GM12874 (cell line): ENCODE measurements around the gene CTSH.

Experiments
- TF ChIP-seq, protein P1 (sequence below): IDR thresholded peaks from 2 replicates; pipeline ENCODE4 v1.5.1; 2011; ENCODE audit warnings: low read depth, mild to moderate bottlenecking, control low read depth, low read length, moderate library complexity; ENCODE audit not compliant: insufficient read depth

CTSH gene

DNA sequence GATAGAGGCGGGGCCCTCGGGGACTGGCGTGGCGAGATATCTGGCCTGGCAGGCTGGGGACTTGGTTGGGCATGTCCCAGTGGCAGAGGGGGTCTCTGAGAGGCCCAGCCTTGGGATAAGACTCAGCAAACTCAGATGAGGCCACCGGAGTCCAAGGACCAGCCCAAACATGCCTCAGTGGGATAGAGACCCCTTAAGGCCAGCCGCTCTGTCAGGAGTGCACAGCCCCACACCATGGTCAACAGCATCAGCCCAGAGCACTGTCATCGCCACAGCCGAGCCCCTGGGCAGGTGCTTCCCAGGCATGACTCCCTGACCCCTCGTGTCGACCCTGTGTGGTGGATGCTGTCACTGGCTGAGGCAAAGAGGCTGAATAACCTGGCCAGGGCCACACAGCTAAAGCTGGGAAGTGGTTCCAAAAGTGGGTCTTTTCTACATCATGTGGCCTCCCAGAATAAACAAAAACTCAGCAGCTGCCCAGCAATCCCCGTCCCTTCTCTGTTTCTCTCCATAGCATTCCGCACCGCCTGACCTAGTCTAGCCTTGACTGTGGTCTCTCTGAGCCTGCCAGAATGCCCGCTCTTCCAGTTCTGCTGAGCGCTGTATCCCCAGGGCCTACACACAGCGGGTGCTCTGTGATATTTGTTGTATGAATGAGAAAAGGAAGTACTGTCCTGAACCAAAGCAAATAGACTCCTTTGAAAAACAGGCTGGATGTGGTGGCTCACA is 15.1 kb downstream of the CTSH start:
- TF ChIP-seq, protein P1, sequence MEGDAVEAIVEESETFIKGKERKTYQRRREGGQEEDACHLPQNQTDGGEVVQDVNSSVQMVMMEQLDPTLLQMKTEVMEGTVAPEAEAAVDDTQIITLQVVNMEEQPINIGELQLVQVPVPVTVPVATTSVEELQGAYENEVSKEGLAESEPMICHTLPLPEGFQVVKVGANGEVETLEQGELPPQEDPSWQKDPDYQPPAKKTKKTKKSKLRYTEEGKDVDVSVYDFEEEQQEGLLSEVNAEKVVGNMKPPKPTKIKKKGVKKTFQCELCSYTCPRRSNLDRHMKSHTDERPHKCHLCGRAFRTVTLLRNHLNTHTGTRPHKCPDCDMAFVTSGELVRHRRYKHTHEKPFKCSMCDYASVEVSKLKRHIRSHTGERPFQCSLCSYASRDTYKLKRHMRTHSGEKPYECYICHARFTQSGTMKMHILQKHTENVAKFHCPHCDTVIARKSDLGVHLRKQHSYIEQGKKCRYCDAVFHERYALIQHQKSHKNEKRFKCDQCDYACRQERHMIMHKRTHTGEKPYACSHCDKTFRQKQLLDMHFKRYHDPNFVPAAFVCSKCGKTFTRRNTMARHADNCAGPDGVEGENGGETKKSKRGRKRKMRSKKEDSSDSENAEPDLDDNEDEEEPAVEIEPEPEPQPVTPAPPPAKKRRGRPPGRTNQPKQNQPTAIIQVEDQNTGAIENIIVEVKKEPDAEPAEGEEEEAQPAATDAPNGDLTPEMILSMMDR: no peak

DNA sequence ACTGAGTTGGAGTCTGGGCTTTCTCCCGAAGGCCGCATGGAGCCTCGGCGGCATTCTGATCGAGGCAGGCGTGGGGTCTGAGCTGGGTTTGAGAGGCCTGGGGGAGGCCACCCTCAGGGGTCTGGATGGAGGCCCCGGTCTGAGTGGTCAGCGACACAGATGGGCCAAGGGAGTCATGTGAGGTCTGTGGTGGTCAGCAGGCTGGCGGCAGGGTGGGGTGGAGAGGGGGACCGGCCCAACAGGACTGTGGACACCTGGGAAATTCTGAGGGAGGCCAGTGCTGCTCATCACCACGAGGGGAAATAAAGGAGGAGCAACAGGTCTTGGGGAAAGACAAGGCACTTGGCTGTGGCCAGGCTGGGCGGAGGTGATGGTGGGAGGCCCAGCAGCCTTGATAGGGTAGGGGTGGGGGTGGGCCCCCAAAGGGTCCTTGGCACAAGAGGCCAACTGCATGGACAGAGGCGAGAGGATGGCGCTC is 16.2 kb downstream of the CTSH start:
- TF ChIP-seq, protein P1: no peak

DNA sequence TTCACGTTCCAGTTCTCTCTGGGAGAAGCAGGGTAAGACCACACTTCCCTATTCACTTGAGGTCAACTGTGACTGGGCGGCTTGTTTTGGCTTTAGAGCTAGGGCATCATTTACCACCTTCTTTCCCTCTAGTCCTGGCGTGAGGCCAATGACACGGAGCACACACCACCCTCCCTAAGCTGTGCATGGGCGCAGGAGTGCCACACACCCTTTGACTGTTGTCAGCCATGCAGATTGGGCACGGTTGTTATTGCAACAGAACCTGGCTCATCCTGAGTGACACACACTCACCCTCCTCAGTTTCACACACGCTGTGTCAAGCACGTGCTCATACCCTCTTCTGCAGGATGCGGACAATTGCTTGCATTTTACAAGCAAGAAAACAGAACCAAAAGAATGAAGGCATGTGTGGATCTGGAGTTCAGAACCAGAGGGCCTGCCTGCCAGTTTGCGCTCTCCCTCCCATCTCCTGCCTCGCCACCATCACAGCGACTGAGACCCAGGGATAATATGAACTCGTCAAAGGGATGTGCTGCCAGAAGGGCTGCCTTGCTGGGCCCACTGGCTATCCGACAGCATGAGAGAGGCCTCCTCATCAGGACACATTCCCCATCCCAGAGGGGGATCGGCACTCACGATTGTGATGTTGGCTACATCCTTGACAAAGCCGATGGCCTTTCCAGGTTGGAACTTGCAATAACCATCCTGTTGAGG is 17.6 kb downstream of the CTSH start:
- TF ChIP-seq, protein P1: no peak

DNA sequence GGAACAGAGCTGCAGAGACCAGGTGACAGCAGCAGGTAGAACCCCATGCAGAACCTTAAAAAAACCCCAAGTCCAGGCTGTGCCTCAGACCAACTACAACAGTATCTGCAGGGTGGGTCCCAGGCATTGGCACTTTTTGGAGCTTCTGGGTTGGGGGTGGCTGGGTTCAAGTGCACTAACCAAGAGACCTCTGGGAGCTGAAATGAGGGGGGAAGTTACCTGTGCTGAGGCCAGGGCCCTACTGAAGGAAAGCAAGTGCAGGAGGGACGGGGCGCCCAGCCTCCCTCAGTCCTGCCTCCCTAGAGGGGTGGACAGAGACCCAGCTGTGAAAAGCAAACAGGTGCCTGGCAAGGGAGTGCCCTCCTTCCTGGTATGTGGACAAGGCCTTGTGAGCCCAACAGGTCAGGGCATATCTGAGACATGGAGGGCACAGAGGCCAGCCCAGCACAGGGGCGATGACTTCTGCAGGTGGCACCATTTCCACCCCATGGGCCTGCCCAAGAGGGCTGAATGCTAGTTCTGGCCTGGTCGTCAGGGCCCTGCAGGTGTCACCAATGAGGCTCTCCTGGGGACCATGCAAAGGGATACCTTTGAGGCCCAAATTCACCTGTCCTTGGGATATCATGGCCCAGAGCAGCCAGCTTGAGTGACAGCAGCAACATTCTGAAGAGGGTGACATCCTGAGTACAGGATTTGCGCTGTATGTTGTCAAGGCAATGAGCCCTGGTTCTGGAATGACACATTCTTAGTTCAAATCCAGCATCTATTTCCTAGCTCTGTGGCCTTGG is 18.7 kb downstream of the CTSH start:
- TF ChIP-seq, protein P1: no peak

DNA sequence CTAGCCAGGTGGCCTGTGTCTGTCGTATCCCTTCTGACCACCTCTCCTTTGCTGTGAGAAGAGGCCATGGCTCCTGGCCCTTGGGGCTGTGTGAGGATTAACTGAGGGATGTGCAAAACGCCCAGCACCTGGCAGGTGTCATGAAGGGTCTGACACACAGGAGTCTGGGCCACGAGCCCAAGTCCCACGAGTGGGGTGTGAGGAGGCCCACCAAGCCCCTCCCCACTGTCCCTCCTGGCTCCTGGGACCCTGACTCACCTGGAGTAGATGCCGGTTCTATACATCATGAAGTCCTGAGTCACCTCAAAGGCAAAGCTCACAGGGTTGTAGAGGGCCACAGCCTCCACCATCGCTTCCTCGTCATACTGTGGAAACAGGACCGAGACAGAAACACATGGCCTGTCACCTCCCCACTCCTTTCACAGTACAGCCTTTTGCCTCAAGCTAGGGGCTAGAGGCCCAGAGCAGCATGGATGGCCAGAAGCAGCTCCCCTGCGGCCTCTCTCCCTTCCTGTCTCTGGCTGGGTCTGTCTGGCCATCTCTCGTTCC is 19.7 kb downstream of the CTSH start:
- TF ChIP-seq, protein P1: no peak

DNA sequence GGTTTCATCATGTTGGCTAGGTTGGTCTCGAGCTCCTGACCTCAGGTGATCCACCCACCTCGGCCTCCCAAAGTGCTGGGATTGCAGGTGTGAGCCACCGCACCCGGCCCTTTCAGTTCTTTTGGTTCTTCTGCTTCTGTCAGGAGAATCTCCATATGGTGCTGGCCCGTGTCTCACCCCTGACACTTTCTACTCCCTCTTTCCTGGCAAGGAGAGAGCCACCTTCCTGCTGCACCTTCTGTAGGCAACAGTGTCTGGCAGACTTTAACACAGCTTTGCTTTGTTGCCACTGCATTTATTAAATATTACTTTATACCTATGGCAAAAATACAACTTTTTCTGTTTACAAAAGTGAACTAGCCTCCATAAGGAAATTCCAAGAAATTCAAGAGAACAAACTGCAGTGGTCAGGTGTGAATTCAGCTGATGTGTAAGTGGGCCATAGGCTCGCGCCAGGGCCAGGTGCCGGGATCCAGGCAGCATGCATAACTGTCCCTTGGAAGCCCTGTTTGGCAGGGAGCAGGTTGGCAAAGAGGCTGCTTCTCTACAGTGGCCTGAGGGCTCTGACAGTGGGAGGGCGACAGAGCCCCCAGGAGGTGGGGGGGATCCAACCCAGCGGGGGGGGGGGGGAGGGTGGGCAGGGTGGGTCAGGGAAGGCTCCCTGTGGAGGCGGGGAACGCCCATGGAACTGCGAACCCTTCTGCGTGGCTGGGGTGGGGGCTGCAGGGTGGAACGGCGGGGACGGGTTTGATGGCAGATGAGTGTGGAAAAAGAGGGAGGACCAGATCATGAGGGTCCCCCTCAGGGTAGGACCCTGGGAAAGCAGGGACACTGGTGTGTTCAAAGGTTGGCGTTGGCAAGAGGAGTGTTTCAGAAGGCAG is 21.1 kb downstream of the CTSH start:
- TF ChIP-seq, protein P1: no peak
